HG02884 (cell line): Measurements from ENCODE around the gene CPNE7.
"Not testable (repeated sequence)": the region's sequence is repeated elsewhere in the genome, so short reads cannot be mapped to it uniquely, and the experiment has no call there.

ENCODE experiments used
- ATAC-seq: cut with Tn5 transposase; IDR thresholded peaks from one replicate; pipeline ENCODE4 v1.9.1; 2021; ENCODE audit warnings: mild to moderate bottlenecking, moderate library complexity; ENCODE audit not compliant: unreplicated experiment

Gene CPNE7

DNA sequence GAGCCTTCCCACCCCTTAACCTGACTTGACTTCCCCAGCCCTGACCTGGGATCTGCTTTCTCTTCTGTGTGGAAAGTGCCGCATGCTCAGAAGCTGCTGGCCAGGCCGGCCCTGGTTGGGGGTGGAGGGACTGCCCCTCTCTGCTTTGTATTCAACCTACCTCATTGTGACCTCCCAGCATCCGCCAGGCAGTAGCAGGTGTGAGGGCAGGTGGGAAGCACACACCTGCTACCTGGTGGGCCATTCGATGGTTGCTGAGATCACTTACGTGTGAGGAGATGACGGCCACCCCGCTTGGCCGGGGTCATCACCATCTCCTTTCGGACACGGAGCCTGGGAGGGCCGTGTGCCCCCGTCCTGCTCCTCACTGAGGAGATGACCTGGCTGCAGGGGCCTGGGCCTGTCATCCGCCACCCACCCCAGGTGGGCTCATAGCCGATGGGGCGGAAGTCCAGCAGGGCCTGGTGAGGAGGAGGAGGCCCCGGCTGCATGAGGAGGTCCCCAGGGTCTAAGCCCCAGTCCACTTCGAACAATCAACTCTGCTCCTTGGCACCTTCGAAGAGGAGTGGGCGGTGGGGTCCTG lies 7.1 kb downstream of the CPNE7 start:
- ATAC-seq: no peak

DNA sequence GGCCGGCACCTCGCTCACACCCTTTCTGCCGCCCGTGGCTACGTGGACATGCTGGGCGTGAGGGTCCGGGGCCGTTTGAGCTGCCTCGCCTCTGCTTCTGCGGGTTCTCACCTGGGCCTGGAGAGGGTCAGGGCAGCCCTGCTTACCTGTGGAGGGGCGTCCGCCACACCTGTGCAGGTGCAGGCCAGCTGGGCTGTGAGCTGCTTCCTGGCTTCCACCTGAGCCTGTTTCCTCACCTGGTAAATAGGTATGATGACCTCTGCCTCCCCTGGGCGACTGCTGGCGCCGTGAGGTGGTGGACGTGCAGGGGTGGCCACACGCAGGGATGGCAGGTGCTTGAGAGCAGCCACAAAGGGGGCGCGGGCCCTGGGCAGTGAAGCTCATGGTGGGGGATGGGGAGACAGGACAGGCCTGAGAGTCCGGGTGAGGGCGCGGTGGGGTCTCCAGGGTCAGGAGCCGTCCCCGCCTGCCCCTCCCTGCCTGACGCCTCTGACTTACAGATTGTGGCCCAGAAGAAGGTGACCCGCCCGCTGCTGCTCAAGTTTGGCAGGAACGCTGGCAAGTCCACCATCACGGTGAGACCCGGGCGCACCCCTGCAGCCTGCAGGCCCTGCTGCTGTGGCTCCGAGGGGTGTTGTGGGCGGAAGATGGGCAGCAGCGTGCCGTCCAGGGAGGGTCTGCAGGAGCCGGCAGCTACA lies 7.8 kb downstream of the CPNE7 start:
- ATAC-seq: no peak

DNA sequence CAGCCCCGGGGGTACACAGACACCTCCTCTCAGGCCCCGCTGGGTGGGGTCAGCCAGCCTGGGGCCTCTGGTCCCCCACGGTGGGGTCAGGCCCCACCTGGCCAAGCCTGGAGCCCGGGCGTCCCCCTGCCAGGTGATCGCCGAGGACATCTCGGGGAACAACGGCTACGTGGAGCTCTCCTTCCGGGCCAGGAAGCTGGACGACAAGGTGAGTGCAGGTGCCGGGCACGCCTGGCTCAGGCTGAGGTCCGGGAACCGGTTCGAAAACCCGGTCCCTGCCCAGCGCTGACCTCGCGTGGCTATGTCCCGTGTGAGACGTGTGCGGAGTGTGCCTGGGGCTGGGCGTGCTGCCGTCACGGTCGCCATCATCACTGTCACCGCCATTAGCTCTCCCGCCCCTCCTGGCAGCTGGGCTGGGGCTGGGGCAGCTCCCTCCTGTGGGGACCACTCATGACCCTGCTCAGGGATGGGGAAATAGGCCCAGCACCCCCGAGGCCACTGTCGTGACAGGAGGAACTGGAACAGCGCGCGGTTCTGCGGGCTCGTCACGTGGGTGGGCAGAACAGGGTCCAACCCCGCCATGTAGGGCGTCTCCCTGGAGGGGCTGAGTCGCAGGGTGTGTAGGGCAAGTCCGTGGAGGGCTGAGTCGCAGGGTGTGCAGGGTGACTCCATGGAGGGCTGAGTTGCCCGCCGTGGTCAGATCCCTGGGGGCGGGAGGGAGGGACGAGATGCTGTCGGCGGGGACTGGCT lies 8.5 kb downstream of the CPNE7 start:
- ATAC-seq: no peak

DNA sequence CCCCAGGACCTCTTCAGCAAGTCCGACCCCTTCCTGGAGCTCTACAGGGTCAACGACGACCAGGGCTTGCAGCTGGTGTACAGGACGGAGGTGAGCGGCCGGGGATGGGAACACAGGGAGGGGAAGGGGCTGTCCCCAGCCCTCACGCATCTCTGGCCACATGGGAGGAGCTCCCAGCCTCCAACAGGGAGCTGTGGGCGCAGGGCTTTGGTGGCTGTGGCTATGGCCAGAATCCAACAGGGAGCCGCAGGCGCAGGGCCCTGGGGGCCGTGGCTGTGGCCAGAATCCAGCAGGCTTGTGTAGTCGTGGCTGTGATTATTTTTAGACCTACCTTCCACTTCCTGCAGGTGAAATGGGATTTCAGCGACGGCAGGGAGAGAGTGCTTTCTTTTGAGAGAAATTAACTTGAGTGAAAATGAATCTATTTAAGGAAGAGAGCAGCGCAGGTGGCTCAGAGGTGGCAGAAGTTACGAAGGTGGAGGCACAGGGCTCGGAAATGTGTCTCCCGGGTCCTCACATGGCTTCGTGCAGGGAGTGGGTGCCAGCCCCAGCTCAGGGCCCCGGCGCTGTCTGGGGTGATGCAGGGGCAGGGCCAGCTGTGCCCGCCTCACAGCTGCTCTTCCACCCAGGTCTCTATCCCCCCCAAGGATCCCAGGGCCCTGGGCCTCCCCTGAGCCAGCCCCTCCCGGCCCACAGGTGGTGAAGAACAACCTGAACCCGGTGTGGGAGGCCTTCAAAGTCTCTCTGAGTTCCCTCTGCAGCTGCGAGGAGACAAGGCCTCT lies 9.4 kb downstream of the CPNE7 start:
- ATAC-seq: no peak

DNA sequence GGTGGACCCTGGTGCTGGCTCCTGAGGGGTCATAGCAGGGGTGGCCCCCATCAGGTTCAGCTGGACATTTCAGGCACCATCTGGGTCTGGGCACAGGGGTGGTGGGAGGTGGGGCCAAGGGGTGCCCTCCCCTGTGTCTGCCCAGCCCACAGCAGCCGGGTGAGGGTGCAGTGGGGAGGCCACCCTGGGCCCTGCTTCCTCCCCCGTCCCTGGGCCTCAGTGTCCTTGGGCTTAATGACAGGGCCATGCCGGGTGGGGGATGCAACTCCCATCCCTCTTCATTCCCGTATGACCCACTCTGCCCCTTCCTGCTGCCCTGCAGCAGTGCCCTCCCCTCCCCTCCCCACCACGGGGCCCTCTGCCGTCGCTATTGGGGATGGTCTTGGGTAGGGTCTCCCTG lies 10.7 kb downstream of the CPNE7 start:
- no peak for ATAC-seq

DNA sequence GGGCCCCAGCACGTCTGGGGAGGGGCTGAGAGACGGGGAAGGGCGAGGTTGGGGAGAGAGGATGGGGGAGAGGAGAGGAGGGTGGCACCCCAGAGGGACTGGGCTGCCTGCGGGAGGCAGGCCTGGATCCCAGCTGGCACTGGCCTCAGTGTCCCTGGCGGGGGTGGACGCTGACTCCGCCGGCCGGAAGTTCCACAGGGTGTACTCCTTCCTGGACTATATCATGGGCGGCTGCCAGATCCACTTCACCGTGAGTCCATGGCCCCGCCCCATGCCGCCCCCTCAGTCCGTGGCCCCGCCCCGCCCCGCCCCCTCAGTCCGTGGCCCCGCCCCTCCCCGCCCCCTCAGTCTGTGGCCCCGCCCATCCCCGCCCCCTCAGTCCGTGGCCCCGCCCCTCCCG lies 11.3 kb downstream of the CPNE7 start:
- ATAC-seq: no peak

DNA sequence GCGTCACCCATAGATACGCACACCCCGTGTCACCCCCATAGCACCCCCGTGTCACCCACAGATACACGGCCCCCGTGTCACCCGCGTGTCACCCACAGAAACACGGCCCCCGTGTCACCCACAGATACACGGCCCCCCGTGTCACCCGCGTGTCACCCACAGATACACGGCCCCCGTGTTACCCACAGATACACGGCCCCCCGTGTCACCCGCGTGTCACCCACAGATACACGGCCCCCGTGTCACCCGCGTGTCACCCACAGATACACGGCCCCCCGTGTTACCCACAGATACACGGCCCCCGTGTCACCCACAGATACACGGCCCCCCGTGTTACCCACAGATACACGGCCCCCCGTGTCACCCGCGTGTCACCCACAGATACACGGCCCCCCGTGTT lies 12.1 kb downstream of the CPNE7 start:
- ATAC-seq: not testable (repeated sequence)

DNA sequence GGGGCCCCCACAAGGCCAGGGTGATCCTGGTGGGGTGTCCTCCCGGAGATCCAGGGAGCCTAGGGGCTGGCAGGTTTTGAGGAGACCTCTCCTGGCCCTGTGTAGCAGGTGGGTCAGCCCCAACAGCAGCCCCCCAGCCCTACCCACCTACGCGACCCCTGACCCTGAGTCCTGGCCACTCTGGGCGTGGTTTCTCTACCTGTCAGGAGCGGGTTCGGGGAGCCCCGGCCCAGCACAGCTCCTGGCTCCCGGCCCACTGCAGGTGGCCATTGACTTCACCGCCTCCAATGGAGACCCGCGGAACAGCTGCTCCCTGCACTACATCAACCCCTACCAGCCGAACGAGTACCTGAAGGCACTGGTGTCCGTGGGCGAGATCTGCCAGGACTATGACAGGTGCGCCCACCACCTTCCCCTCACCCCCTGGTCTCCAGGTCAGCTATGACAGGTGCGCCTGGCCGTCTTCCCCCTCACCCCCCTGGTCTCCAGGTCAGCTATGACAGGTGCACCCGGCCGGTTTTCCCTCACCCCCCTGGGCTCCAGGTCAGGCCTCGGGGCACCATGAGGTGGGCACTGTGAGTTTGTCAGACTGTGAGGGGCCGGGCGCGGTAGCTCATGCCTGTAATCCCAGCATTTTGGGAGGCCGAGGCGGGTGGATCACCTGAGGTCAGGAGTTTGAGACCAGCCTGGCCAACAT lies 13.0 kb downstream of the CPNE7 start:
- ATAC-seq: no peak

DNA sequence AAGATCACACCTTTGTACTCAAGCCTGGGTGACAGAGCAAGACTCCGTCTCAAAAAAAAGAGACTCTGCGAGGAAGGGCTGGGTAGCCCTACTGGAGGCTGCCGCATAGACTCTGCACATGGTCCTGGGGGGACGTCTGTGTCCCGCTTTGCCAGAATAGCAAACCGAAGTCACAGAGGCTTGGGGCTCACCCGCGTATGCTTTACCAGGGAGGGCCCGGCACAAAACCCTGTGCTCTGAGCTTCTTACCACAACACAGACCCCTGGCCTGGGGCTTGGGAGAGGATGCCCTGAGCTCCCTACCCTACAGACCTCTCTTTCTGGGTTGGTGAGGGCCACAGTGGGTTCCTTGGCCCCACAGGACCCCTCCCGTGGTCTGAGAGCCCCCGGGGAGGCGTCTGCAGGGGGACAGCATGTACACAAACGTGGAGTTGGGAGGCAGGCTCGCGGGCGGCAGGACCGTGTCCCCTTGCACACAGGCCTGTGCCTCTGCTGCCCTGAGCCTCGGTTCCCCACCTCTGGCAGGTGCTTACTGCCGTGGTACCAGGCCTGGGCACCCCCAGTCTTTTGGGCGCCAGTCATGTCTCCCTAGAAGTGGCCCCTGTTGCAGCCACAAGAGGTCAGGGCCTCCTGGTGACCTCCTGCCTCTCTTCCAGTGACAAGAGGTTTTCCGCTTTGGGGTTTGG lies 13.8 kb downstream of the CPNE7 start:
- no peak for ATAC-seq

DNA sequence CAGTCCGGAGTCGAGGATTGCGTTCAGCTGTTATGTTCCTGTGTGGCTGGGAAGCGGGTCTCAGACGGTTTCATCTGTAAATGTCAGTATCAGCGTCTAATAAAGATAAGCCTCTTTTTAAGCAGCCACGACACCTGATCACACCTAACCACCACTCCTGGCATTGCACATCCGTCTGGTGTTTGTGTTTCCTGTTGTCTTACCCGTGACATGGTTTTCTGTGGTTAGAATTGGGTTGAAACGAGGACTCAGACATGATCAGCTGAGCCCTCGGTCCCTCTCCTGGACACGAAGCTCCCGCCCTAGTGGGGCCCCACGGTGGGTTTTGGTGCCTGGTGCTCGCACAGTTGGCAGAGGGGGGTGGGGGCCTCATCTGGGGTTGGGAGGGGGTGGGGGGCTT lies 18.3 kb downstream of the CPNE7 start:
- ATAC-seq: no peak

DNA sequence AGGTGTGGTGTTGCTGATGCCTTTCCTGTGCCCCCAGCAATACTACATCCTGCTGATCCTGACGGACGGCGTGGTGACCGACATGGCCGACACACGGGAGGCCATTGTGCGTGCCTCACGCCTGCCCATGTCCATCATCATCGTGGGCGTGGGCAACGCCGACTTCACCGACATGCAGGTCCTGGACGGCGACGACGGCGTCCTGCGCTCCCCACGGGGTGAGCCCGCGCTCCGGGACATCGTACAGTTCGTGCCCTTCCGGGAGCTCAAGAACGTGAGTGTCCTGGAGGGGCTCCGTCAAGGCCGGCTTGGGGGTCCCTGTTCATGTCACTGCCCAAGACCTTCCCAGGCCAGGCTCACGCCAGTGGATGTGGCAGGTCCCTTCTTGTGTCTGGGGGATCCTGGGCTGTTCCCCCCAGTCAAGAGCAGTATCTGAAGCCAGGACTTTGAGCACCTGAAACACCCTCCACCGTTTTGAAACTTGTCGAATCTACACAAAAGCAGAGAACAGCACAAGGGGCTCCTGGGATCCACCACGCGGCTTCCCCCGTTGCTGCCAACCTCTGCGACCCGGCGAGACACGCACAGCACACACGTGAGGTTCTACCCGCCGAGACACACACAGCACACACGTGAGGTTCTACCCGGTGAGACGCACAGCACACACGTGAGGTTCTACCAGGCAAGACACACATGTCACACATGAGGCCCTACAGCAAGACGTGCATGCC lies 19.9 kb downstream of the CPNE7 start:
- ATAC-seq: no peak

DNA sequence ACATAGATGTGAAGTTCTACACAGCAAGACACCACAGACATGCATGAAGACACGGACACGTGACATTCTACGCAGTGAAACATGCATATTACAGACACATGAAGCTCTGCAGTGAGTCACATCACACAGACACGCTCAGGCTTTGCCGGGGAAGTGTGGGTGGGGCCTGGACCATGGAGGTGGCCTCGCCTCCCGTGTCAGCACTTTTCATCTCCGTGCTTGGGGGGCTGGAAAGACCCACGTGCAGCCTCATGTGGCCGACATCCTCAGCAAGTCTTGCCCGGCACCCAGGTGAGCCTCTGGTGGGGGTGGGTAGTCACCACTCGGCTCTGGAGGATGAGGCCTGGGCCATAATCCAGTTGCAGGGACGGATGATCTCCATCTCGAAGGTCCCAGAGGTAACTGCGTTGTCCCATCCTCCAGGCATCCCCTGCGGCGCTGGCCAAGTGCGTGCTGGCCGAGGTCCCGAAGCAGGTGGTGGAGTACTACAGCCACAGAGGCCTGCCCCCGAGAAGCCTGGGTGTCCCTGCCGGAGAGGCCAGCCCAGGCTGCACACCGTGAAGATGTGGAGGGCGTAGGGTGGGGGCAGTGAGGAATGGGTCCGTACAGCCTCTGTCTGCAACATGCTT lies 20.6 kb downstream of the CPNE7 start:
- ATAC-seq: no peak

DNA sequence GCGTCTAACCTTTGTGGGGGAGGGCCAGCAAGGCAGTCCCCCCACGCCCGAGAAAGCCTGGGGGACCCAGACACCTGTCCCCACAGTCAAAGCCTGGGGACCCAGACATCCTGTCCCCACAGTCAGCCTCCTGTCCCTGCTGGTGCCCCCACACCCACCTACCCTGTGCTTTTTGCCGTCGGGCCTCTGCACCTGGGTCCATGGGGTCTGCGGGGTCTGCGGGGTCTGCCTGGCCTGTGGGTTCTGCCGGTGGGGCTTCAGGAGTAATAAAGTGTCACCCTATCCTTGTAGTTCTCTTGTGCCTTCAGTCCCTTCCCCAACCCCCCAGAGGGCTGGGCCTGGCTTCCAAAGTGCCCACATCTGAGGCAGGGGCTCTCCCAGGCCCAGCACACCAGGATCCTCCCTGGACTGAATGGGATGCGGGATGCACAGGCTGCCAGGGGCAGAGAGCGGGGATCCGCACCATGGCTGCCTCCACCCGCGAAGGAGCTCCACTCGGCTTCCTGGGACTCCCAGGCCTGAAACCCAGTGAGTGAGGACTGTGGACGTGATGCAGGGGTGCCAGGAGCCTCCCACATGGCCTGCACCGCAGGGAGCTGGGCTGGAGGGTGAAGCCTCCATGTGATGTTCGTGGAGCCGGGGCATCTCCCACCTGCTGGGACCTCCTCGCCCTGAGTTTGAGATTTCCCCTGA lies 21.5 kb downstream of the CPNE7 start:
- no peak for ATAC-seq

DNA sequence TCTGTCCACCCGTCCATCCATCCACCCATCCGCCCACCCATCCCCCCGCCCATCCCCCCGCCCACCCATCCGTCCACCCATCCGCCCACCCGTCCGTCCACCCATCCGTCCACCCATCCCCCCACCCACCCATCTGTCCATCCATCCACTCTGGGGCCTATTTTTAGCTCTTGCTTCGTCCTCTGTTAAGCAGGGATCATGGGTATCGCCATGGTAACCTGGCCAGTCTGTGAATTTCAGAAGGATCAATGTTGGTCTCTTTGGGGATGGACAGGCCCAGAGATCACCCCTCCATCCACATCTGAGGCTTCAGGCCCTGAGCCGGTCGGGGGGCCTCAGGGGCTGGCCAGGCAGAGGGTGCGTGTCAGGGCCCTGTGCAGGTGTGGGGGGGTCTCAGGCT lies 22.6 kb downstream of the CPNE7 start:
- ATAC-seq: no peak

DNA sequence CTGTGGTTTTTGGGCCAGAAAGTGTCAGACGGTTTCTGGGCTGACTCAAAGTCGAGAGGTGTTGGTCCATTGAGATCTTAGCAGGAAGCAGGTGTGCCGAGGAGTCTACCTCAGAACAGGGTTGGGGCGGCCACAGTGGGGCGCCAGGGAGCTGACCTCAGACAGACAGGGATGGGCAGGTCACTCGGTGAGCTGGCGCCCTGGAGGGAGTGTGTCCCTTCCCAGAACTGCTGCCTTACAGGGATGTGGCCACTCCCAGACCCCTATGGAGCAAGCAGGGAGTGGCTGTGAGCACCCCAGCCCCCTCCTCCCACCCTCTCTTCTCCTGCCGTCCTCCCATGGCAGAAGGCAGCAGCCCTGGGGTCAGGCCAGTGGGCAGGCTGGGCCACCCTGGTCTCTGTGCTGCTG lies 23.9 kb downstream of the CPNE7 start:
- no peak for ATAC-seq

DNA sequence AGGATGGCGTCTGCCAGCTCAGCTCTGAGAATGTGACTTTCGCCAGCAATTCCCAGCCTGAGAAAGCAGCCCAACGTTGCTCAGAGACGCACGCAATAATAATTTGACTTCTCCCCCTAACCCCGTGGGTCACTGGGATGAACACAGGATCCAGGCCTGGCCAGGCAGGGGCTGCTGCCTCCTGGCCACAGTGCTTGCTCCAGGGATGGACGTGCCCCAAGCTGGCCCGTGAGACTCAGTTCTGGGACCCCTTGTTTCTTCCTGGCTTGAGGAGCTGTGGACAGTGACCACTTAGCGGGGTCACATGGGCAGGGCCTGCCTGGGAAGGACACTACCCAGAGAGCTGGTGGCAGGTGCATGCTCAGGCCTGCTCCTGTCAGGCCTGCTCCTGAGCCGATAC lies 24.3 kb downstream of the CPNE7 start:
- ATAC-seq: no peak

DNA sequence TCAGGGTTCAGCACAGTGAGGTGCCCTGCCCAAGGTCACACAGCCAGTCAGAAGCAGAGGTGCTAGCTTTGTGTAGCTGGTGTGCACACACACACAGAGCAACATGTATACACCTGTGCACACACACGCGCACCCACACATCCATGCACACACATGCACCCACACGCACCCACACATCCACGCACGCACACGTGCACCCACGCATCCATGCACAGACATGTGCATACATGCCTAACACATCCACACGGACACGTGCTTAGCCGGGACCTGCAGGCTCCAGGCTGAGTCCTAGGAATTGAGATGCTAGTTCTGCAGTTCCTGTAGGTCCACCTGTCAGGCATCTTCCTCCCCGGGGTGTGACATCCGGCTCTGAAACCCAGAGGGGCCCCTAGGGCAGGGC lies 24.9 kb downstream of the CPNE7 start:
- ATAC-seq: no peak

DNA sequence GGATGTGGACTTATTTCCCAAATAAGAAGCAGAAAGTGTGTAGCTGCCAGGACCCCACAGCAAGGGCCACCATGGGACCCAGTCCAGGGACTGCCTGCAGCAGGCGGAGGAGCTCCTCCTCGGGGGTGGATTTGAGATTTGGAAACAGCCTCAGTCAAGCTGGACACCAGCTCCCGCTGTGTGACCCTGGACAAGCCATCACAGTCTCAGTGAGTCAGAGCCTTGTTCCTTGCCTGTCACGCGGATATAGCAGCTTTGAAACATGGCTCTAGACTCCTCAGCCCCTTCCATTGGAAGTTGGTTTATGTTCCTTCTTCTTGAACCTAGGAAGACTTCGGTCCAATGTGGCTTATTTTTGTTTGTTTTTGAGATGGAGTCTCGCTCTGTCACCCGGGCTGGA lies 25.4 kb downstream of the CPNE7 start:
- no peak for ATAC-seq

DNA sequence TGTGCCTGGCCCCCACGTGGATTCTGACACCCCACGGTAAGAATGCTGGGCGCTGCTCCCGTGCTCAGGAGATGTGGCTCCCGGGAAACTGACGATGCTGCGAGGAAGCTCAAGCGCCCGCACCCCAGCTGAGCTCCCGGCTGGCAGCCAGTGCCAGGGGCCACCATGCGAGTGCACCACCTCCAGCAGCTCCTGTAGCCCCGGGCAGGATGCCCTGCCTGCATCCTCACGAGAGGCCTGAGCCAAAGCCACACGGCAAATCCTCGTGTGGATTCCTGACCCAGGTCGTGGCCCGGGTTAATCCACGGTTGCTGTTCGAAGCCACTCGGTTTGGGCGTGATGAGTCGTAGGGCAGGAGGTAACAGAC lies 26.3 kb downstream of the CPNE7 start:
- no peak for ATAC-seq
